Fibroblast of villous mesenchyme (primary cell): ENCODE data around the gene DLGAP5. TPM values are rescaled to one million over a fixed set of nuclear protein-coding genes. Genes with fewer than 3 reads are reported as not detected.

Source experiments
- DNase-seq: peaks from one replicate; pipeline ENCODE4 v3.0.0-alpha.2; 2010; ENCODE audit warnings: low read depth
- H3K4me3 ChIP-seq: 2 replicates; pipeline ENCODE4 v1.5.1; 2011; ENCODE audit warnings: low read depth, mild to moderate bottlenecking, low read length
- total RNA-seq: library from RNA; depleted of rRNA; stranded (reverse); fragments of >200 nt; gene quantifications from 2 replicates; pipeline ENCODE4 v1.2.3, GENCODE V29; 2012
- TF ChIP-seq, protein P1 (sequence below): IDR thresholded peaks from 2 replicates; pipeline ENCODE4 v1.5.1; 2012; ENCODE audit warnings: low read depth, mild to moderate bottlenecking, low read length; ENCODE audit not compliant: insufficient read depth

The DLGAP5 gene
- total RNA-seq, 1 donor, result 35.0 TPM

DNA sequence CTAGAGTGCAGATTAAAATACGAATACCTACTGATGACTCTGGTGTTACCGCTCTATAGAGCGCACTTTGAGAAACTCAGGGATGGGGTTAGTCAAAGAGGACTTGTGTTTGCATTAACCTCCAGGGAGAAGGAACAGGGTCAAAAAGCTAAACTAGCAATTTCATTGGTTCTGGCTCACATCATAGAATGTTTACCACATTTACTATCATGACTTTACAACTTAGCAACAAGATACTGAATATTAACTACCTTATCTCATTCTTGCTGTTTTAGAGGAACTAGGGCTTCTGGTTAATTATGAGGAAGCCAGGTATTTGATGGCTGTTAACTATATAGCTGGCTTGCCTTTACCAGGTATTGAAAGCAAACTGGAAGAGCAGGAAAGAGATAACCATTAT is 49.6 kb downstream of the DLGAP5 start:
- TF ChIP-seq, protein P1, sequence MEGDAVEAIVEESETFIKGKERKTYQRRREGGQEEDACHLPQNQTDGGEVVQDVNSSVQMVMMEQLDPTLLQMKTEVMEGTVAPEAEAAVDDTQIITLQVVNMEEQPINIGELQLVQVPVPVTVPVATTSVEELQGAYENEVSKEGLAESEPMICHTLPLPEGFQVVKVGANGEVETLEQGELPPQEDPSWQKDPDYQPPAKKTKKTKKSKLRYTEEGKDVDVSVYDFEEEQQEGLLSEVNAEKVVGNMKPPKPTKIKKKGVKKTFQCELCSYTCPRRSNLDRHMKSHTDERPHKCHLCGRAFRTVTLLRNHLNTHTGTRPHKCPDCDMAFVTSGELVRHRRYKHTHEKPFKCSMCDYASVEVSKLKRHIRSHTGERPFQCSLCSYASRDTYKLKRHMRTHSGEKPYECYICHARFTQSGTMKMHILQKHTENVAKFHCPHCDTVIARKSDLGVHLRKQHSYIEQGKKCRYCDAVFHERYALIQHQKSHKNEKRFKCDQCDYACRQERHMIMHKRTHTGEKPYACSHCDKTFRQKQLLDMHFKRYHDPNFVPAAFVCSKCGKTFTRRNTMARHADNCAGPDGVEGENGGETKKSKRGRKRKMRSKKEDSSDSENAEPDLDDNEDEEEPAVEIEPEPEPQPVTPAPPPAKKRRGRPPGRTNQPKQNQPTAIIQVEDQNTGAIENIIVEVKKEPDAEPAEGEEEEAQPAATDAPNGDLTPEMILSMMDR, result no peak
- H3K4me3 ChIP-seq, result no peak overlapping the region
- no peak for DNase-seq

DNA sequence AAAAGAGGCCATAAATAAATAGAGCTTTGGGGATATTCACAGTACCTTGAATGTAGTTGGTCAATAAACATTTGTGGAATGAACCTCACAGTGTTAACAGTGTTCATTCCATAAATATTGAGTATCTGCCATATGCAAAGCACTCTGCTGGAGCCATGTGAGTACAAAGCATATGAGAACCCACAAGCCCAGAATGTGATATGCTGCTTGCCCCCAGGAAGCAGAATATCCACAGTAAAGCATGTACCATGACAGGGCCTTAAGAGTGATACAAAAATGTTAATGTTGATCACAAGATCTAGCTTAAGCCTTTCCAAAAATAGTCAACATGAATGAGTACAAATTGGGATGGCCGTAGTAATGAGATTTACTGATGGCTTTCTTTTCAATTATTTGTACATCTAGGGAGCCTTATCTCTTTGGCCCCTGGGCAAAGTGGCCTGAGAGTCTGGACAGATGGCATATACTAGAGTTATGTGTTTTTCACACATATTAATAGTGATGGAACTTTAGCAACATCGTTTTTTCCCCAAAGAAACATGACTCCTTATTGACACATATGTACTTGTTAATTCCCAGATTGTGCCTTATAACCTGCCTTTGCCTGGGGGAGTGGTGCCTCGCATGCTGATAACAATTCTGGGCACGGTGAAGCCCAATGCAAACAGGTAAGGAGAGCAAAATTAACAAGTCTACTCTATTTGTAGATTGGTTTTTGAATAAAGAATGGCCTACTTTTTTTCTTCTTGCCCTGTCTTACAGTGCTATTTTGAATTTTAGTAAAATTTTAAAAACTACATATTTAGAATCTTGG is 51.5 kb downstream of the DLGAP5 start:
- no peak overlapping the region for H3K4me3 ChIP-seq
- TF ChIP-seq, protein P1, result no peak
- DNase-seq, result no peak

DNA sequence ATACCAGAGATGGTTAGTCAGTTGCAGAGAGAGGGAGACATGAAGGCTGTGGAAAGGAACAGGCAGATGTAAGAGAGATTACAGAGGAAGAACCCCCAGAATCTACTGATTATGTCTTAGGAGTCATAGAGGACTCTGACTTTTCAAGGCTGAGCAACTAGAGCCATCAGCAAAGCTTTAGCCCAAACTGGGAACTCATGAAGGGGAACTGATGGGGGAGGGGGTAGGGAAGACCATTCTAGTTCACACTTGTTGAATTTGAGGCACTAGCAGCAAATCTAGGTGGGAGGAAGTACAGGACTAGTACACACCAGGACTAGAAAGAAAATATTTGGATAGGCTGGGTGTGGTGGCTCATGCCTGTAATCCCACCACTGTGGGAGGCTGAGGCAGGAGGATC is 52.2 kb downstream of the DLGAP5 start:
- DNase-seq, result no peak
- TF ChIP-seq, protein P1, result no peak
- no peak overlapping the region for H3K4me3 ChIP-seq

DNA sequence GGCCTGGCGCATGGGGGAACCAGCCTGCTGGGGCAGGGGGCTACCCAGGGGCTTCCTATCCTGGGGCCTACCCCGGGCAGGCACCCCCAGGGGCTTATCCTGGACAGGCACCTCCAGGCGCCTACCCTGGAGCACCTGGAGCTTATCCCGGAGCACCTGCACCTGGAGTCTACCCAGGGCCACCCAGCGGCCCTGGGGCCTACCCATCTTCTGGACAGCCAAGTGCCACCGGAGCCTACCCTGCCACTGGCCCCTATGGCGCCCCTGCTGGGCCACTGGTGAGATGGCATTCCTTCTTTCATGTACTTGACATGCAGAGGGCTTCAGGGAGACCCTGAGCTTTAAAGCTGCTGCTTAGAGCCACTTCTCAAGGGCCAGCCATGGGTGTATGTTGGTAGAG is 53.3 kb downstream of the DLGAP5 start:
- TF ChIP-seq, protein P1, result peak; percentile 21
- DNase-seq, result no peak
- no peak overlapping the region for H3K4me3 ChIP-seq

DNA sequence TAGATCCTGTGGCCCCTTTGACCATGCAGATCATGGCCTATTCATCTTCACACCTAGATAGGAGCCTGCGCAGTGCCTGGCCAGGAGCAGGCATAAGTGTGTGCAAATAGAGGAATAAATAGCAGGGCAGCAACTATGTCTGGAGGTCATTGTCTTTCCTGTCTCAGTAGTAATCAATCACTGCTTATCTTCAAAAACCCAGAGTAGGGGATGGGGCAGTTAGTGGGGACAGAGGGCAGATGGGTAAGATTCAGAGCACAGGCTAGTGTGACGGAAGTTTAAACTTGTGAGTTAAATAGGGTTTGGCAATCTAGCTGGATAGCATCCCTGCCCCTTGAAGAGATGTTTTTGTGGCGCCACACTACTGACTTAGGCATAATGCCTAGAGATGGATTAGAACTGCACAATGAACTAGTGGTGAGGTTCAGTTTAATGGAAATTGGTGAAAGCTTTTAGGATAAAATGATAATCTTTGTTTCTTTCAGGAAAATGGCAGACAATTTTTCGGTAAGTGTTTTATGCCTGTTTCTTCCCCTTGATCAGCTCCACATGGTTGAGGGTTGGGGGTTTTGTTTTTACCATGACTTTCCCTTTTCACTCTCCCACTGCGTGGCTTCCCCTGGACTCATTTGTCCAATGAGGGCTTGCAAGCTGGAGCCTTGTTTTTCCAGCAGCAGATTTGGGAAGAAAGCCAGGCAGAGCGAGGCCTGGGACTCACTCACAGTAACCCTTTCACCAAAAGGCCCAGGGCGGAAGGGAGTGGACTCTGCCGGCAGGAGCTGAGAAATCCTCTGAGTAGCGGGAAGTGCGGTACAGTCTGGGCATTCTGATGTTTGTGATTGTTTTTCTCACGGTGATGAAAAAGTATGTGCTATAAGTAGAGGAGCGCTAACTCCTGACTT is 54.2 kb downstream of the DLGAP5 start:
- TF ChIP-seq, protein P1, result no peak
- no peak overlapping the region for H3K4me3 ChIP-seq
- peak; percentile 88 for DNase-seq

DNA sequence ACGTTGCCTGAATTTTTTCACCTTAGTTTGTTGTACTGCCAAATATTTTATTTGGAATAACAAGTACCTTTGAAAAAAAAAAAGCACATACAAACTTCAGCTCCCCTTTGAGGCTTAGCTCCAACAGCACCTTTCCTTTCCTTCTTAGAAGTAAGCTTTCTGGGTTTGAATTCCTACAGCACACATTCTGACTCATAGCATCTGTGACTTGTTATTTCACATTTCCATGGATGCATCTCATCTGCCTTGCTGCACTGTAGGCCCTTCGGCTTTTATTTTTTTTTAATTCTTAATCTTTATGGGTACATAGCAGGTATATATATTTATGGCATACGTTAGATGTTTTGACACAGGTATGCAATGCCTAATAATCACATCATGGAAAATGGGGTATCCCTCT is 55.1 kb downstream of the DLGAP5 start:
- DNase-seq, result no peak
- H3K4me3 ChIP-seq, result no peak overlapping the region
- TF ChIP-seq, protein P1, result no peak
